Skeletal muscle satellite cell (primary cell): ENCODE results near the gene GIPC3.

Experiments used
- H3K27me3 ChIP-seq: 2 replicates; pipeline ENCODE4 v1.7.0; 2013; ENCODE audit warnings: low read length; ENCODE audit not compliant: control insufficient read depth, insufficient read depth
- H3K36me3 ChIP-seq: 2 replicates; pipeline ENCODE4 v1.7.0; 2013; ENCODE audit warnings: mild to moderate bottlenecking, control low read depth, low read length; ENCODE audit not compliant: insufficient read depth
- H3K4me1 ChIP-seq: 2 replicates; pipeline ENCODE4 v1.7.0; 2013; ENCODE audit warnings: low read length; ENCODE audit not compliant: control insufficient read depth, insufficient read depth
- H3K4me2 ChIP-seq: 2 replicates; pipeline ENCODE4 v1.7.0; 2013; ENCODE audit warnings: mild to moderate bottlenecking, low read length
- H3K4me3 ChIP-seq: 2 replicates; pipeline ENCODE4 v1.7.0; 2013; ENCODE audit warnings: low read length
- H3K9ac ChIP-seq: 2 replicates; pipeline ENCODE4 v1.7.0; 2013; ENCODE audit warnings: mild to moderate bottlenecking, low read depth, low read length, moderate library complexity
- H3K9me3 ChIP-seq: replicated peaks from 2 replicates; pipeline ENCODE4 v1.7.0; 2013; ENCODE audit warnings: mild to moderate bottlenecking, control low read depth, low read length

GIPC3 gene

DNA sequence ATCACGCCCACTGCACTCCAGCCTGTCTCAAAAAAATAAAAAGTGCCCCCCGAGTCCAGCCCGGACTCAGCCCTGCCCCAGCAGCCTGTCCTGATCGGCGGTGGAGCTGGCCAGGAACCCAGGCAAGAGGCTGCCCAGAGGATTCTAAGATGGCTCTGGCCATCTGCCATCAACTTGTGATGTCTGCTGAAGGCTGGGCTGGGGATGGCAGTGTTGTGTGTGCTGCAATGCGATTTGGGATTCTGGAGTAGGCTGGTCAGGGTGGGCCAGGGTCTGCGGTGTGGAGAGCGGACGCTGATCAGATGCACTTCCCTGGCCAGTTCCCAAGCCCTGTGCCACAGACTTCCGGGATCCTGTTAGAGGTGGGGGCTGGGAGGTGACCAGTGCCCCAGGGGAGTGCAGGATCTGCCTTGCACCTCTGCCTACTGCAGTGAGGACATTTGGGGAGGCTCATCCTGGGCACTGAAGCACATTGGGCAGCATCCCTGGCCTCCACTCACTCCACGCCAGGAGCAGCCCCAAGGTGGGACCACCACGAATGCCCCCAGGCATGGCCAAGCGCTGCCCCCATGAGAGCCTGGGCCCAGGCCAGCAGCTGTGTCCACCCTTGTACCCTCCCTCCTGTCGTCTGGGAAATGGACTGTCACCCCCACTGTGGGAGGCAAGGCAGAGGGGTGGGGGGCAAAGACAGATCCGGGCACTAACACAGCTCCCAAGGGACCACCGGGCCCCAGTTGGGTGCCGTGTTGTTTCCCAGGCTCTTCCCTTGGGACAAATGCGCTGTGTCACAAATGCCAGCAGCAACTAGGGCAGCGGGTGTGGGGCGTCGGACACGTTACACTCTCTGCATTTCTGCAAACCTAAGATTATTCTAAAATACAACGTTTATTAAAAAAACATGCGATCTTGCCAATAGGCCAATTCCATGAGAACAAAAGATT is 24.8 kb downstream of the GIPC3 start:
- Histone ChIP-seq H3K27me3 (no peaks in the 10 kb centered on the region), H3K9ac (no peak overlapping the region), H3K4me3 (no peak overlapping the region), H3K9me3 (no peaks in the 10 kb centered on the region), H3K4me1 (peaks cover 18% of the 10 kb centered on the region), H3K36me3 (peaks cover 15% of the 10 kb centered on the region), H3K4me2 (no peak overlapping the region)

DNA sequence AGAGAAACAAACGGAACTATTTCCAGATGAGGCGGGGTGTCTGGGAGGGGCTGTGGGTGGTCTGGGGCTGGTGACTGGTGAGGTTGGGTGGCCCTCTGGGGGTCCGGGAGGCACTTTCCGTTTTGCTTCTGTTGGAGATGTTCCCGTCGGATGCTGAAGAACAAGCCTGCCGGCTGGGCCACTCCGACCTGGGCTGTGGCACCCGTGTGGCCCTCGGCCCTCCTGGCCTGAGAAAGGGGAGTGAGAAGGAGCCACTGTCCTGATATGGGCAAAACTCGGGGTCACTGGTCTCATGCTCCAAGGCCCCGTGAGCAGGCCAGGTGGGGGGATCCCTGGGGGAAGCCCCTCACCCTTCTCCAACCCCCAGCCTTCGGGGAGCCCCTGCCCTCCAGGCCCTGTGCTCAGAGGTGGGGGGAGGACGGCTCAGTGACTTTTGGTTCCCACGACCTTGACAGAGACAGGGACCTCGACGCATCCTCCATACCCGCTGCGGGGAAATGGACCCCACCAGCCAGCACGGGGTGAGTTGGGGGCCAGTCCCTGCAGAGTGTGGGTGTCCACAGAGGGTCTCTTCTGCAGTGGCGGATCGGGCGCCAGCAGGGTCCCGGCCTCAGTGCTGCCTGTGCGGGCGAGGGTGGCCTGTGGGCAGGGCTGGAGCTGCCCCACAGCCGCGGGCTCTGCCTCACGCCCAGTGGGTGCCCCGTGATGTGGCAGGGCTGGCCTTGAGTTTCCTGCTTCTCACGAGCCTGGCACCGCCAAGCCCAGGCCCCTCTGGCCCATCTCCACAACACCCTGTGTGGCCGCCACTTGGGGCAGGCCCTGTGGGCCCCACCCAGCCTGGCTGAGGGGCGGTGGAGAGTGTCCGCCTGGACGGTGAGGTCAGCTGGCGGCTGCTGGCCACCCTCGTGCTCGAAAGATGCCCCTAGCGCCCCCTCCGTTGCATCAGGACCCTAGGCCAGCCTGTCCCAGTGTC is 25.8 kb downstream of the GIPC3 start:
- no peak overlapping the region for H3K4me3 ChIP-seq
- H3K36me3 ChIP-seq: peaks cover 15% of the 10 kb centered on the region
- H3K27me3 ChIP-seq: no peaks in the 10 kb centered on the region
- H3K9me3 ChIP-seq: no peaks in the 10 kb centered on the region
- peaks cover 15% of the 10 kb centered on the region for H3K4me1 ChIP-seq
- H3K4me2 ChIP-seq: no peak overlapping the region
- H3K9ac ChIP-seq: no peak overlapping the region

DNA sequence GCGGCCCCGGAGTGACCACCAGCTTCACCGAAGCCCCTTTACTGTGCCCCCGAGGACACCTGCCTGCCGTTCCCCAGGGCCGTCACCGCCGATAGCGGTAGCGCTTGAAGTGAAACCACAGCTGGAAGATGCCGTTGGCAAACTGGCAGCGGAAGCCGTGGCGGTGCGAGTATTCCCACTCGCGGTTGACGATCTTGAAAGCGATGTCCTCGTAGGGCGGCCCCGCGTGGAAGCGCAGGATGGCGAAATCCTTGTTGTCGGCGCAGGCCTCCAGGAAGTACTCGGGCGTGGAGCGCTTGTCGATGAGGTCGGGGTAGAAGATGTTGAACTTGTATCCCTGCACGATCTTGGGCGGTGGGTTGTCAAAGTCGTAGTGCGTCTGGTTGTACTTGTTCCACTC is 26.6 kb downstream of the GIPC3 start:
- H3K9ac ChIP-seq: no peak overlapping the region
- H3K4me1 ChIP-seq: peaks cover 10% of the 10 kb centered on the region
- H3K4me3 ChIP-seq: no peak overlapping the region
- H3K9me3 ChIP-seq: no peaks in the 10 kb centered on the region
- H3K36me3 ChIP-seq: peaks cover 15% of the 10 kb centered on the region
- H3K4me2 ChIP-seq: no peak overlapping the region
- H3K27me3 ChIP-seq: no peaks in the 10 kb centered on the region

DNA sequence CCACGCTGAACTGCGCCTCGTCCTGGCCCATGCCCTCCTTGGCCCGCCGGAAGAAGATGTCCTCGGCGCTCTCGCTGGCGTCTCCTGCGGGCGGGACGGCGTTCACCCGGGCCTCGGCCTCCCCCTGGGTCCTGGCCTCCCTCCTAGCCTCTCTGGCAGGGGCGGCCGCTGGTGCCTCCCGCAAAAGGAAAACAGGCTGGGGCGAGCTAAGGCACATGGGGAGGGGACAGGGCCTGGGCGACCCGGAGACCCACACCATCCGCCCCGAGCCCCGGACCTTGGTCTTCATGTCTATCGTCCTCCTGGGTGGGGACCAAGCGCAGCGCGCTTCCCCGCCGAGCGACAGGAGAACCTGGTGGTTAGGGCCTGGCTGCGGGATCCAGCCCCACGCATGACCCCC is 27.1 kb downstream of the GIPC3 start:
- Histone ChIP-seq H3K4me2 (no peak overlapping the region), H3K4me3 (no peak overlapping the region), H3K9me3 (no peaks in the 10 kb centered on the region), H3K27me3 (no peaks in the 10 kb centered on the region), H3K9ac (no peak overlapping the region), H3K4me1 (peaks cover 6% of the 10 kb centered on the region), H3K36me3 (peaks cover 15% of the 10 kb centered on the region)

DNA sequence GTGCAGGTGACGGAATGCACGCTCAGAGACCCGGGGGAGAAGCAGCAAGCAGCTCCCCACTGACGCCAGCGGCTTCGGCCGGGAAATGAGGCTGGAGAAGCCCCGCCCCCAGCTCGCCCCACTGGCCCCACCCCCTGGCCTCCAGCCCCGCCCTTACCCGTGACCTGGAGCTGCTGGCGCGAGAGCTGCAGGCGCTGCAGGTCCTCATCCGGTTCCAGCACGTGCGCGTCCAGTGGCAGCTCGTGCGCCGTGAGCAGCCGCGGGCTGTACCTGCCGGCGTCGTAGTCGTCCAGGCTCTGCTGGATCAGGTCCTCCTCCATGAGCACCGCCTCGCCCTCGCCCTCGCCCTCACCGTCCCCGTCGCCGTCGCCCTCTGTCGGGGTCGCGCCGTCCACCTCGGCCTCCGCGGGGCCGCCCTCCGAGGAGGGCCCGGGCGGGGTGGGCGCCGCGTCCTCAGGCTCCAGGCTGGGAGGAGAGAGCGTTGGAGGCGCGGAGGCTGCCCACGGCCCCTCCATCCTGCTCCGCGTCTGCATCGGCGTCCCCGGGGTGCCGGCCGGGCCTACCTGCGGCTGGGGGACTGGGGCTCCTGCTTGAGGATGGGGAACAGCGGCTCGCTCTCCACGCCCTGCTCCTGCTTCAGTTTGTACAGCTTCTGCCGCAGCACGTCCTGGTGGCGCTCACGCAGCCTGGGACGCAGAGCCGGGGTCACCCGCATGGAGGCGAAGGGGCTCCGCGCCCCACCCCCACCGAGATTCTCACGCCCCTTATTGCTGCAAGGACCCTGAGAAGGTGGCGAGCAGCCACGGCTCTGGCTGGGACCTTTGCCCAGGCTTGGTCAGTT is 27.8 kb downstream of the GIPC3 start:
- H3K4me3 ChIP-seq: no peak overlapping the region
- H3K27me3 ChIP-seq: no peaks in the 10 kb centered on the region
- H3K9ac ChIP-seq: no peak overlapping the region
- H3K4me2 ChIP-seq: no peak overlapping the region
- H3K36me3 ChIP-seq: peaks cover 15% of the 10 kb centered on the region
- no peaks in the 10 kb centered on the region for H3K4me1 ChIP-seq
- H3K9me3 ChIP-seq: no peaks in the 10 kb centered on the region

DNA sequence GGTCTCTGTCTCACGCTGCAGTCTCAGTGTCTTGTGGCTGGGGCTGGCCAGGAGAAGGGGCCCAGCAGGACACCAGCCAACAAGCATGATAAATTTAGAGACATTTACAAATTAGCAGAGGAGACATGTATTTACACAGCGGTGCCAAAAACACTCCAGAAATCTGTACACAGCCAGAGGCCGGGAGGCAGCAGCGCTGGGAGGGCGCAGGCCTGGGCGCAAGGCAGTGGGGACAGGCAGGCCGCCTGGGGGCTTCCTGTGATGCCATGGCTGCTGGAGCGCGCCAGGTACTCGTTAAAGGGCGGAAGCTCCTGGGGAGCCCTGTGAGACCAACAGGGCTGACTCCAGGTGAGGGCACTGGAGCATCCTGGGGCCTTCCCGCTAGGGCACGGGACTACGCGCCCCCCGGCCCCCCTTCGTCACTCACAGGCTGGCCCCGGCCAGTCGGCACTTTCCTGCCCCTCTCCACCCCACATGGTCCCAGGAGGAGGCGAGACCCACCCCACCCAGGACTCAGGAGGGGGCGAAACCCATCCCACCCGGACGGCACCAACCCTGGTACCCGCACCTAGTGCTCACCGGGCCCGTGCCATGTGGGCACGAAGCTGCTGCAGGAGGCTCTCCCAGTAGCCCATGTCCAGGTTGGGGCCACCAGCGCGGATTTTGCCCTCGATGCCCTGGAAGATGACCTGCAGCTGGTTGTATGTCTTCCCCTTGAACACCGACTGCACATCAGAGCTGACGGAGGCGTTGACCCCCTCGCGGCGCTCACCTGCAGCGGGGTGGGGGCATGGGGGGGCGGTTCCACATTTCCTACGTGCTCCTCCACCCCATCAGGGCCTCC is 28.8 kb downstream of the GIPC3 start:
- Histone ChIP-seq H3K9ac (no peak overlapping the region), H3K36me3 (peaks cover 16% of the 10 kb centered on the region), H3K4me1 (no peaks in the 10 kb centered on the region), H3K4me2 (no peak overlapping the region), H3K4me3 (no peak overlapping the region), H3K9me3 (no peaks in the 10 kb centered on the region), H3K27me3 (no peaks in the 10 kb centered on the region)

DNA sequence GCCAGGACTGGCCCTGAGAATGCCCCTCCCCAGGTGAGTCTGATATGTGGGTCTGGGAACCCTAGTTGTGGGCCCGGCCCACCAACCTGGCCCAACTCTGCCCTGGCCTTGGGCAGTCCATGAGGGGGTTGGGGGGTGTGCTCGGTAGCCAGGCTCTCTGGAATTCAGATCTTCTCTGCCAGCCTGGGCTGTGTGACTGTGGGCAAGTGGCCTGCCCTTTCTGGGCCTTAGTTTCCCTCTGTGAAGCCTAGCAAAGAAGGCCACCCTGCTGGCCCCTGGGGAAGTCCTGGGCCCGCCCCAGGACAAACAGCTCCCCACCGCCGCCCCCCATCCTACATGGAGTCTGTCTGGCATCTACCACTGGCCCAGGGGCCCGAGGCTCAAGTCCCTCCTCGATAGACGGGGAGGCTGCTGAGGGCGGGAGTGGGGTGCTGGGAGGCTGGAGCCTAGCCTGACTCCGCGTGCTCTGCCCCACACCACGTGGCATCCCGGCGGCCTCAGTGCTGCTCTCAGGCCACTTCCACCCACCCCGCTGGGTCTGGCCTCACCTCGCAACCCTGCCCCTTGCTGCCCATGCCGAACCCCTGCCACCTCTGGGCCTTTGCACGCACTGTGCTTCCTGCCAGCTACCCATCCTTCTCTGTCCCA is 29.7 kb downstream of the GIPC3 start:
- H3K36me3 ChIP-seq: peaks cover 19% of the 10 kb centered on the region
- no peaks in the 10 kb centered on the region for H3K27me3 ChIP-seq
- no peaks in the 10 kb centered on the region for H3K4me1 ChIP-seq
- H3K4me3 ChIP-seq: no peak overlapping the region
- no peak overlapping the region for H3K9ac ChIP-seq
- H3K9me3 ChIP-seq: no peaks in the 10 kb centered on the region
- no peak overlapping the region for H3K4me2 ChIP-seq

DNA sequence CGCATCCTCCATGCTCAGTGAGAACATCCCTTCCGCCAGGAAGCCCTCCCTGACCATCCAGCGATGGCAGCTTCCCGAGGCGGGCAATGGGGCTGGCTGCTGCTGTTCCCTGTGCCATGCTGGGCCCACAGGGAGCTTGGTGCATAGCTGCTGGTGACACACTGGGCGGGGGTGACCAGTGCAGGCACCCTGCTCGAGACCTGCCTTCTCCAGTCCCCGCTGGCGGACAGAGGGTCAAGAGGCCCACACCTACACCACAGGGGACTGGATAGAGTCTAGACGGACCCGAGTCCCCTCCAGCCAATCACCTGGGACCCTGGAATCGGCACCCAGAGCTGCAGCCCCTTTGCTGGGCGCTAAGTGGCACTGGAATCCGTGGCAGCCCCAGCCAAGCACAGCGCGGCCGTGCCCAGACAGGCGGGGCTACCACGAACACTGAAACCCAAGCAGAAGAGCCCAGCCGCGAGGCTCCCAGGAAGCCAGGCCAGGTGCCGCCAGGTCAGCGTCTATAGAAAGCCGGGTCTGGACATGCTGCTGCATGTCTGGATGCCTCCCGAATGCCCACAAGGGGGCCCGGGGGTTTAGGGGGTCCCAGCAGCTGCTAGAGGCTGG is 30.4 kb downstream of the GIPC3 start:
- H3K27me3 ChIP-seq: no peaks in the 10 kb centered on the region
- H3K4me3 ChIP-seq: no peak overlapping the region
- no peak overlapping the region for H3K9ac ChIP-seq
- no peak overlapping the region for H3K4me2 ChIP-seq
- H3K36me3 ChIP-seq: peaks cover 19% of the 10 kb centered on the region
- no peaks in the 10 kb centered on the region for H3K9me3 ChIP-seq
- no peaks in the 10 kb centered on the region for H3K4me1 ChIP-seq

DNA sequence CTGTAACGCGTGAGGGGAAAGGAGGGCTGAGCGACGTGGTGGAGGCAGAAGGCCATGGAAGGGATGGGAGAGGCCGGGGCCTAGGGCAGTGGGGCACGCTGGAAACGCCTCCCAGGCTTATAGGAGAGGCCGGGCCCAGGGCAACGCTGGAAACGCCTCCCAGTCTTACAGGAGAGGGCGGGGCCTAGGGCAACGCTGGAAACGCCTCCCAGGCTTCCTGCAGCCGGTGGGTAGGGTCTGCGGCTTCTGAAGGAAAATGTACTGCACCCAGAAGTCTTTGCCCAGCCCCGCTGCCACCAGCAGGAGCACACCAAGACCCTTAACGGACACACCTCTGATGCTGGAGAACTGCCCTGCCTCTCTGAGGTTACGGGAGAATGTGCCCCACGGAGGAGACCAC is 32.2 kb downstream of the GIPC3 start:
- Histone ChIP-seq H3K4me1 (no peaks in the 10 kb centered on the region), H3K4me3 (no peak overlapping the region), H3K9ac (no peak overlapping the region), H3K36me3 (peaks cover 9% of the 10 kb centered on the region), H3K4me2 (no peak overlapping the region), H3K9me3 (no peaks in the 10 kb centered on the region), H3K27me3 (no peaks in the 10 kb centered on the region)
